ENCODE measurements around the gene ODAD4. TPM values are rescaled to one million over a fixed set of nuclear protein-coding genes. Genes with fewer than 3 reads are reported as not detected.

ODAD4 gene, protein sequence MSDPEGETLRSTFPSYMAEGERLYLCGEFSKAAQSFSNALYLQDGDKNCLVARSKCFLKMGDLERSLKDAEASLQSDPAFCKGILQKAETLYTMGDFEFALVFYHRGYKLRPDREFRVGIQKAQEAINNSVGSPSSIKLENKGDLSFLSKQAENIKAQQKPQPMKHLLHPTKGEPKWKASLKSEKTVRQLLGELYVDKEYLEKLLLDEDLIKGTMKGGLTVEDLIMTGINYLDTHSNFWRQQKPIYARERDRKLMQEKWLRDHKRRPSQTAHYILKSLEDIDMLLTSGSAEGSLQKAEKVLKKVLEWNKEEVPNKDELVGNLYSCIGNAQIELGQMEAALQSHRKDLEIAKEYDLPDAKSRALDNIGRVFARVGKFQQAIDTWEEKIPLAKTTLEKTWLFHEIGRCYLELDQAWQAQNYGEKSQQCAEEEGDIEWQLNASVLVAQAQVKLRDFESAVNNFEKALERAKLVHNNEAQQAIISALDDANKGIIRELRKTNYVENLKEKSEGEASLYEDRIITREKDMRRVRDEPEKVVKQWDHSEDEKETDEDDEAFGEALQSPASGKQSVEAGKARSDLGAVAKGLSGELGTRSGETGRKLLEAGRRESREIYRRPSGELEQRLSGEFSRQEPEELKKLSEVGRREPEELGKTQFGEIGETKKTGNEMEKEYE
- total RNA-seq (2013) = 0.33 TPM
- polyA plus RNA-seq (under 1 TPM; 0.04 to 0.28 (median 0.23) TPM), polyA minus RNA-seq (0.32 TPM in 1 of 2 replicates, not detected in the other), total RNA-seq (0.13 to 1.4 (median 0.23) reads per million in 11 experiments)

DNA sequence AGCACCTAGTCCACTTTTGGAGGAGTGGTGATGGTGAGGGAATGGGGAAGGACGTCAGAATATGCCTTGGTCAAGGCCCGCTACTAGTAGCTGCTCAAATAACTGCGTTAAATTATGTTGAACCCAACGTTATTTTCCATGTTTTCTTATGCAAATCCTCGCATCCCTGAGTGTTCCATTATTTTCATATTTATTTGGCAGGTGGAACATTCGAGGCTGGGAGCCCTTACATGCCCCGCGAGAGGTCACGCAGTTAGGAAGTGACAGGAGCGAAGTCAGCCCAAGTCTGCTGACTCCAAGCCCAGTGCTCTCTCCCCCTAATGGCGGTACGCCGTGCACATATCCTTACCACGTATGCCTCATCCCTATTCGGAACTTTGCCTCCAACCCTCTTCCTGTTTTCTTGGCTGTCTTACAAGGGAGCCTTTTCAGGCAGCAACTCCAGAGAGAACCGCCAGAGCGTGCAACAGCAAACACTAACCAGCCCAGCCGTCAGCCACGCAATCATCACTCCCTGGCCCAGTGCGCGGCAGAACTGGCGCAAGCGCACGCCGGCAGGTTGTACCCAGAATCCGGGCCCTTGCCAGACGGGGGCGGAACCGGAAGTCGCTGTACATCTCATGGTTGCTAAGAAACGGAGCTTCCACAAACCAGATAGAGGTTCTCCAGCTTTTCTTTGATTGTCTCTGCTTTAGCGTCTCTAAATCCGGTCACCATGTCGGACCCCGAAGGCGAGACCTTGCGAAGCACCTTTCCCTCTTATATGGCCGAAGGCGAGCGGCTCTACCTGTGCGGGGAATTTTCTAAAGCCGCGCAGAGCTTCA lies at the start of gene ODAD4:
TSS of gene ODAD4 (plus strand) at position 609 of the 824 bp plus-strand sequence. CDS start at position 716, 107 bp downstream.
- Histone ChIP-seq H3K4me3 (replicated peaks in 1 of 3; ENCODE audit: low read depth in 2 of 3, low read length in 3 of 3) (peak within 1 kb of the TSS; percentile 35 to 78 (median 59)), H3K36me3 (replicated peaks in 1 of 2; ENCODE audit: control insufficient read depth in 1 of 2, insufficient read depth in 2 of 2, low read length in 2 of 2) (no peaks in the 10 kb centered on the region), H3K9ac (ENCODE audit: insufficient read depth, low read length, poor library complexity, severe bottlenecking) (peak within 1 kb of the TSS; percentile 60), H2AFZ (ENCODE audit: insufficient read depth, low read depth, low read length, poor library complexity, severe bottlenecking) (peak within 1 kb of the TSS; percentile 81), H3K4me1 (ENCODE audit: control insufficient read depth in 1 of 2, insufficient read depth in 2 of 2, low read length in 2 of 2) (peaks cover 37 to 46% of the 10 kb centered on the region in 2 donors), H4K20me1 (ENCODE audit: insufficient read depth, low read length) (no peaks in the 10 kb centered on the region), H3K27me3 (ENCODE audit: control insufficient read depth in 2 of 2, insufficient read depth in 2 of 2, low read length in 2 of 2) (no peaks in the 10 kb centered on the region), H3K4me2 (replicated peaks; ENCODE audit: extremely low read depth, low read length, poor library complexity, severe bottlenecking) (peak within 1 kb of the TSS; percentile 78), H3K9me3 (replicated peaks in 1 of 2; ENCODE audit: control insufficient read depth in 1 of 2, insufficient read depth in 1 of 2, low read length in 2 of 2) (no peaks in the 10 kb centered on the region), H3K79me2 (ENCODE audit: insufficient read depth, low read length) (no peaks in the 10 kb centered on the region), H3K27ac (ENCODE audit: low read depth in 1 of 2, low read length in 2 of 2) (peak within 1 kb of the TSS; percentile 55 to 89)
- H3K36me3 Mint-ChIP-seq = no peaks in the 10 kb centered on the region
- TF ChIP-seq, protein P1, sequence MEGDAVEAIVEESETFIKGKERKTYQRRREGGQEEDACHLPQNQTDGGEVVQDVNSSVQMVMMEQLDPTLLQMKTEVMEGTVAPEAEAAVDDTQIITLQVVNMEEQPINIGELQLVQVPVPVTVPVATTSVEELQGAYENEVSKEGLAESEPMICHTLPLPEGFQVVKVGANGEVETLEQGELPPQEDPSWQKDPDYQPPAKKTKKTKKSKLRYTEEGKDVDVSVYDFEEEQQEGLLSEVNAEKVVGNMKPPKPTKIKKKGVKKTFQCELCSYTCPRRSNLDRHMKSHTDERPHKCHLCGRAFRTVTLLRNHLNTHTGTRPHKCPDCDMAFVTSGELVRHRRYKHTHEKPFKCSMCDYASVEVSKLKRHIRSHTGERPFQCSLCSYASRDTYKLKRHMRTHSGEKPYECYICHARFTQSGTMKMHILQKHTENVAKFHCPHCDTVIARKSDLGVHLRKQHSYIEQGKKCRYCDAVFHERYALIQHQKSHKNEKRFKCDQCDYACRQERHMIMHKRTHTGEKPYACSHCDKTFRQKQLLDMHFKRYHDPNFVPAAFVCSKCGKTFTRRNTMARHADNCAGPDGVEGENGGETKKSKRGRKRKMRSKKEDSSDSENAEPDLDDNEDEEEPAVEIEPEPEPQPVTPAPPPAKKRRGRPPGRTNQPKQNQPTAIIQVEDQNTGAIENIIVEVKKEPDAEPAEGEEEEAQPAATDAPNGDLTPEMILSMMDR (IDR thresholded peaks at IDR 0.05) = peak; percentile 61
- WGBS (ENCODE audit: insufficient coverage) = 3% methylated on average over 34 of the region's 43 CpGs
- DNase-seq = peak; percentile 98 to 99 (median 99)
- H3K4me1 Mint-ChIP-seq = peaks cover 41% of the 10 kb centered on the region
- no peaks in the 10 kb centered on the region for H3K9me3 Mint-ChIP-seq
- intact Hi-C loops (cut with micrococcal nuclease) = no loop called here
- H3K27ac Mint-ChIP-seq = peak within 1 kb of the TSS; percentile 89 to 98 (median 97)
- peak within 1 kb of the TSS; percentile 80 to 90 for H3K4me3 Mint-ChIP-seq
- peaks cover 0 to 2% (median 0%) of the 10 kb centered on the region in 3 donors for H3K27me3 Mint-ChIP-seq (ENCODE audit: low read depth in 3 of 3)

DNA sequence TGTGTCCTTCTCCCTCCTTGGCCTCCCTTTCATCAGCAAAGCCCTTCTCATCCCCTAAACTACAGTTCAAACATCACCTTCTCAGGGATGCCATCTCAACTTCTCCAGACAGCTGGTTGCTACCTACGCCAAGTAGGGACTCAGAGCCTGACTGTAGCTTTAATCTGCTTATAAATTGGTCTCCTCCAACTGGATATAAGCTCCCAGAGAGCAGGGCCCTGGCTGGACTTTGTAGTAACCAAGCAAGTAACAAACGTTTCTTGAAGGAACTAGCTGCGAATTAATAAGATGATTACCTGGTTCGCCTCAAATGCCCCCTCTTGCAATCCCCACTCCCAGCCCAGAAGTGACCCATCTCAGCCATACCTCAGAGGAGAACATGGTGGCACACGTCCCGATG lies 47.7 kb upstream of the ODAD4 start:
- Histone ChIP-seq H3K27me3 (ENCODE audit: control insufficient read depth in 2 of 2, insufficient read depth in 2 of 2, low read length in 2 of 2) (no peaks in the 10 kb centered on the region), H3K27ac (ENCODE audit: low read depth in 1 of 2, low read length in 2 of 2) (no peak overlapping the region), H2AFZ (ENCODE audit: insufficient read depth, low read depth, low read length, poor library complexity, severe bottlenecking) (no peak overlapping the region), H3K36me3 (replicated peaks in 1 of 2; ENCODE audit: control insufficient read depth in 1 of 2, insufficient read depth in 2 of 2, low read length in 2 of 2) (peaks cover 83 to 97% of the 10 kb centered on the region in 2 donors), H3K4me2 (replicated peaks; ENCODE audit: extremely low read depth, low read length, poor library complexity, severe bottlenecking) (no peak overlapping the region), H4K20me1 (ENCODE audit: insufficient read depth, low read length) (peaks cover 3% of the 10 kb centered on the region), H3K79me2 (ENCODE audit: insufficient read depth, low read length) (no peaks in the 10 kb centered on the region), H3K9me3 (replicated peaks in 1 of 2; ENCODE audit: control insufficient read depth in 1 of 2, insufficient read depth in 1 of 2, low read length in 2 of 2) (no peaks in the 10 kb centered on the region), H3K9ac (ENCODE audit: insufficient read depth, low read length, poor library complexity, severe bottlenecking) (no peak overlapping the region), H3K4me1 (ENCODE audit: control insufficient read depth in 1 of 2, insufficient read depth in 2 of 2, low read length in 2 of 2) (no peaks in the 10 kb centered on the region), H3K4me3 (replicated peaks in 1 of 3; ENCODE audit: low read depth in 2 of 3, low read length in 3 of 3) (no peak overlapping the region)
- TF ChIP-seq, protein P1 (IDR thresholded peaks at IDR 0.05) = no peak
- H3K27ac Mint-ChIP-seq = peak overlapping the region in 1 of 7 donors; percentile 0
- H3K9me3 Mint-ChIP-seq = peaks cover 0 to 3% (median 0%) of the 10 kb centered on the region in 7 donors
- peaks cover 82 to 97% of the 10 kb centered on the region in 2 donors for H3K36me3 Mint-ChIP-seq
- no peaks in the 10 kb centered on the region for H3K4me1 Mint-ChIP-seq
- H3K27me3 Mint-ChIP-seq (ENCODE audit: low read depth in 3 of 3) = peaks cover 0 to 4% (median 2%) of the 10 kb centered on the region in 3 donors
- H3K4me3 Mint-ChIP-seq = no peak overlapping the region
- DNase-seq = no peak
- intact Hi-C loops (cut with micrococcal nuclease) = no loop called here
- 93% methylated on average over 4 of the region's 6 CpGs for WGBS (ENCODE audit: insufficient coverage)

All from CD14-positive monocyte (primary cell).